Measurements from ENCODE around the gene MUSTN1. TPM values are rescaled to one million over a fixed set of nuclear protein-coding genes. Genes with fewer than 3 reads are reported as not detected.

Gene MUSTN1
- total RNA-seq, 1 donor = 1.4 TPM

GRCh38 chr3:52836986-52837385, 2.2 kb upstream of the MUSTN1 start:
- DNase-seq (ENCODE audit: insufficient read length, low spot score, missing footprints) = peak; percentile 45
- H3K27ac ChIP-seq (ENCODE audit: low read depth, low read length) = no peak overlapping the region
- H3K9me3 ChIP-seq (ENCODE audit: low read depth, low read length) = no peaks in the 10 kb centered on the region
- no peak overlapping the region for H2AFZ ChIP-seq (ENCODE audit: low read length)
- peaks cover 5% of the 10 kb centered on the region for H3K36me3 ChIP-seq (ENCODE audit: insufficient read depth, low read length)
- TF ChIP-seq CTCF (IDR thresholded peaks at IDR 0.05; ENCODE audit: extremely low read depth, low read depth, low read length) = no peak
- H3K4me2 ChIP-seq (ENCODE audit: insufficient read depth, low read length) = no peak overlapping the region
- H3K4me3 ChIP-seq (ENCODE audit: insufficient read depth, low read length) = no peak overlapping the region
- H3K27me3 ChIP-seq (ENCODE audit: insufficient read depth, low read length) = no peaks in the 10 kb centered on the region
- H3K79me2 ChIP-seq (ENCODE audit: insufficient read depth, low read length) = no peaks in the 10 kb centered on the region
- peaks cover 11% of the 10 kb centered on the region for H4K20me1 ChIP-seq (ENCODE audit: insufficient read depth, low read length)
- peaks cover 3% of the 10 kb centered on the region for H3K4me1 ChIP-seq (ENCODE audit: insufficient read depth, low read length)

- H3K4me3 ChIP-seq (ENCODE audit: insufficient read depth, low read length) = no peak overlapping the region
- no peak overlapping the region for H3K27ac ChIP-seq (ENCODE audit: low read depth, low read length)
- no peak overlapping the region for H2AFZ ChIP-seq (ENCODE audit: low read length)
- no peaks in the 10 kb centered on the region for H3K79me2 ChIP-seq (ENCODE audit: insufficient read depth, low read length)
- no peak overlapping the region for H3K4me2 ChIP-seq (ENCODE audit: insufficient read depth, low read length)
- H3K27me3 ChIP-seq (ENCODE audit: insufficient read depth, low read length) = no peaks in the 10 kb centered on the region
- peaks cover 8% of the 10 kb centered on the region for H3K4me1 ChIP-seq (ENCODE audit: insufficient read depth, low read length)
- peaks cover 12% of the 10 kb centered on the region for H4K20me1 ChIP-seq (ENCODE audit: insufficient read depth, low read length)
- peak; percentile 43 for DNase-seq (ENCODE audit: insufficient read length, low spot score, missing footprints)
- H3K9me3 ChIP-seq (ENCODE audit: low read depth, low read length) = no peaks in the 10 kb centered on the region
- H3K36me3 ChIP-seq (ENCODE audit: insufficient read depth, low read length) = peaks cover 3% of the 10 kb centered on the region
- no peak for TF ChIP-seq CTCF (IDR thresholded peaks at IDR 0.05; ENCODE audit: extremely low read depth, low read depth, low read length)
Observed at GRCh38 chr3:52836471-52836845, 1.6 kb upstream of the MUSTN1 start.

GRCh38 chr3:52835766-52836470, 1.1 kb upstream of the MUSTN1 start:
- DNase-seq (ENCODE audit: insufficient read length, low spot score, missing footprints) = peak; percentile 73
- H3K79me2 ChIP-seq (ENCODE audit: insufficient read depth, low read length) = no peaks in the 10 kb centered on the region
- peaks cover 14% of the 10 kb centered on the region for H3K4me1 ChIP-seq (ENCODE audit: insufficient read depth, low read length)
- H3K27ac ChIP-seq (ENCODE audit: low read depth, low read length) = no peak overlapping the region
- peaks cover 3% of the 10 kb centered on the region for H3K36me3 ChIP-seq (ENCODE audit: insufficient read depth, low read length)
- no peaks in the 10 kb centered on the region for H3K27me3 ChIP-seq (ENCODE audit: insufficient read depth, low read length)
- no peak for TF ChIP-seq CTCF (IDR thresholded peaks at IDR 0.05; ENCODE audit: extremely low read depth, low read depth, low read length)
- H4K20me1 ChIP-seq (ENCODE audit: insufficient read depth, low read length) = peaks cover 12% of the 10 kb centered on the region
- no peaks in the 10 kb centered on the region for H3K9me3 ChIP-seq (ENCODE audit: low read depth, low read length)
- H2AFZ ChIP-seq (ENCODE audit: low read length) = no peak overlapping the region
- no peak overlapping the region for H3K4me2 ChIP-seq (ENCODE audit: insufficient read depth, low read length)
- H3K4me3 ChIP-seq (ENCODE audit: insufficient read depth, low read length) = no peak overlapping the region

- Histone ChIP-seq H3K79me2 (ENCODE audit: insufficient read depth, low read length) (no peaks in the 10 kb centered on the region), H2AFZ (ENCODE audit: low read length) (no peak overlapping the region), H4K20me1 (ENCODE audit: insufficient read depth, low read length) (peaks cover 12% of the 10 kb centered on the region), H3K4me2 (ENCODE audit: insufficient read depth, low read length) (no peak overlapping the region), H3K27me3 (ENCODE audit: insufficient read depth, low read length) (no peaks in the 10 kb centered on the region), H3K36me3 (ENCODE audit: insufficient read depth, low read length) (no peaks in the 10 kb centered on the region), H3K4me1 (ENCODE audit: insufficient read depth, low read length) (peaks cover 21% of the 10 kb centered on the region), H3K27ac (ENCODE audit: low read depth, low read length) (no peak overlapping the region), H3K4me3 (ENCODE audit: insufficient read depth, low read length) (no peak overlapping the region), H3K9me3 (ENCODE audit: low read depth, low read length) (no peaks in the 10 kb centered on the region)
- peak; percentile 39 for DNase-seq (ENCODE audit: insufficient read length, low spot score, missing footprints)
- no peak for TF ChIP-seq CTCF (IDR thresholded peaks at IDR 0.05; ENCODE audit: extremely low read depth, low read depth, low read length)
Observed at GRCh38 chr3:52833202-52833601, 1.6 kb downstream of the MUSTN1 start.

Measured in osteoblast (primary cell).